PFSK-1 (cell line): ENCODE measurements around the gene XPR1.

Experiments used
- FOXP2 ChIP-seq: optimal IDR thresholded peaks from 2 replicates; pipeline ENCODE3; 2011; ENCODE audit warnings: borderline replicate concordance, control low read depth, inconsistent platforms; ENCODE audit not compliant: insufficient read depth; ENCODE audit errors: extremely low read length, extremely low read depth
- POLR2AphosphoS5 ChIP-seq: IDR thresholded peaks from 2 replicates; pipeline ENCODE4 v1.6.1; 2012; ENCODE audit warnings: low read depth, mild to moderate bottlenecking, control low read depth, low read length, moderate library complexity
- SIN3A ChIP-seq: IDR thresholded peaks from 2 replicates; pipeline ENCODE4 v1.6.1; 2012; ENCODE audit warnings: mild to moderate bottlenecking, low read length, moderate library complexity, borderline replicate concordance; ENCODE audit not compliant: insufficient read depth
- TAF1 ChIP-seq: IDR thresholded peaks from 2 replicates; pipeline ENCODE4 v1.6.1; 2012; ENCODE audit warnings: low read length, control low read depth, borderline replicate concordance; ENCODE audit not compliant: insufficient read depth
- TF ChIP-seq, protein P1 (sequence below), 2 experiments: IDR thresholded peaks; 2 replicates each; pipeline versions ENCODE4 v1.6.1 to v1.8.0; 2011 to 2012; ENCODE audit warnings: low read depth in 2 of 2, low read length in 2 of 2, control low read depth in 1 of 2, inconsistent platforms in 1 of 2, mild to moderate bottlenecking in 1 of 2, moderate library complexity in 1 of 2; ENCODE audit not compliant: insufficient read depth in 1 of 2

The XPR1 gene

DNA sequence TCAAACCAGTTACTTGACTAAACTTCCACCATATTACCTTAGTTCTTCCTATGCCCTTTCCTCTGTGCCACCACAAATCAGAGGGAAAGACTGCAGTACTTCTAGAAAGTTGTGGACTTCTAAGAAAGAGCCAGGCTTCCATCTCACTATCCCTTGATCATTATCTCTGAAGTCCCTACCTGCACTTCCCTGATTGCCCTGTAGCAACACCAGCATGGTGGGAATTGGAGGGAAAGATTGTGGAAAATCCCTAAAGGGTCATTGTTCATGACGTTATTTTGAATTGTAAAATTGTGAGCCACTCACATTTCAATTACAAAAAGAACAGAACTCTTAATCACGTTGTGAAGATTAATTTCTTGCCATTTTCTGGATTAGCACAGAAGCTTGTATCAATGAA is 257.5 kb downstream of the XPR1 start:
- no peak for TF ChIP-seq POLR2AphosphoS5
- TF ChIP-seq, protein P1, sequence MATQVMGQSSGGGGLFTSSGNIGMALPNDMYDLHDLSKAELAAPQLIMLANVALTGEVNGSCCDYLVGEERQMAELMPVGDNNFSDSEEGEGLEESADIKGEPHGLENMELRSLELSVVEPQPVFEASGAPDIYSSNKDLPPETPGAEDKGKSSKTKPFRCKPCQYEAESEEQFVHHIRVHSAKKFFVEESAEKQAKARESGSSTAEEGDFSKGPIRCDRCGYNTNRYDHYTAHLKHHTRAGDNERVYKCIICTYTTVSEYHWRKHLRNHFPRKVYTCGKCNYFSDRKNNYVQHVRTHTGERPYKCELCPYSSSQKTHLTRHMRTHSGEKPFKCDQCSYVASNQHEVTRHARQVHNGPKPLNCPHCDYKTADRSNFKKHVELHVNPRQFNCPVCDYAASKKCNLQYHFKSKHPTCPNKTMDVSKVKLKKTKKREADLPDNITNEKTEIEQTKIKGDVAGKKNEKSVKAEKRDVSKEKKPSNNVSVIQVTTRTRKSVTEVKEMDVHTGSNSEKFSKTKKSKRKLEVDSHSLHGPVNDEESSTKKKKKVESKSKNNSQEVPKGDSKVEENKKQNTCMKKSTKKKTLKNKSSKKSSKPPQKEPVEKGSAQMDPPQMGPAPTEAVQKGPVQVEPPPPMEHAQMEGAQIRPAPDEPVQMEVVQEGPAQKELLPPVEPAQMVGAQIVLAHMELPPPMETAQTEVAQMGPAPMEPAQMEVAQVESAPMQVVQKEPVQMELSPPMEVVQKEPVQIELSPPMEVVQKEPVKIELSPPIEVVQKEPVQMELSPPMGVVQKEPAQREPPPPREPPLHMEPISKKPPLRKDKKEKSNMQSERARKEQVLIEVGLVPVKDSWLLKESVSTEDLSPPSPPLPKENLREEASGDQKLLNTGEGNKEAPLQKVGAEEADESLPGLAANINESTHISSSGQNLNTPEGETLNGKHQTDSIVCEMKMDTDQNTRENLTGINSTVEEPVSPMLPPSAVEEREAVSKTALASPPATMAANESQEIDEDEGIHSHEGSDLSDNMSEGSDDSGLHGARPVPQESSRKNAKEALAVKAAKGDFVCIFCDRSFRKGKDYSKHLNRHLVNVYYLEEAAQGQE (IDR thresholded peaks at IDR 0.05; ENCODE audit: insufficient read depth in 1 of 2, low read depth in 2 of 2, low read length in 2 of 2), result no peak
- no peak for TF ChIP-seq TAF1
- TF ChIP-seq FOXP2, result no peak
- TF ChIP-seq SIN3A, result no peak

DNA sequence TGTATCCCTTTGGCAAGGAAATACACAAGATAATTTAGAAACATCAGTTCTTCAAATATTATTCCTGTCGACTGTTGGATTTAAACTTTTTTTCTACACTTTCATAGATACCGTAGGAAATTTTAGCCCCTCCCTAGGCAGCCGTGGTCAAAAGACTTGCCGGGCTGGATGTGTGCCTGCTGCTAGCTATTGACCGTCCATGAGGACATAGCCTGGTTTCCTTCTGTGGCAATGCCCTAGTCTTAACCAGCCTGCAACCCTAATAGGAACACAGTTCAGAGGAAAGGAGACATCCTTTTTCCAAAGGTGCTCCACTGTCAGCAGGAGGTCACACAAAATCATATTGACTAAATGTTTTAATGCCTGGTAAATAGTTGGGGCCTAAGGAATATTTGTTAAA is 260.4 kb downstream of the XPR1 start:
- no peak for TF ChIP-seq FOXP2

DNA sequence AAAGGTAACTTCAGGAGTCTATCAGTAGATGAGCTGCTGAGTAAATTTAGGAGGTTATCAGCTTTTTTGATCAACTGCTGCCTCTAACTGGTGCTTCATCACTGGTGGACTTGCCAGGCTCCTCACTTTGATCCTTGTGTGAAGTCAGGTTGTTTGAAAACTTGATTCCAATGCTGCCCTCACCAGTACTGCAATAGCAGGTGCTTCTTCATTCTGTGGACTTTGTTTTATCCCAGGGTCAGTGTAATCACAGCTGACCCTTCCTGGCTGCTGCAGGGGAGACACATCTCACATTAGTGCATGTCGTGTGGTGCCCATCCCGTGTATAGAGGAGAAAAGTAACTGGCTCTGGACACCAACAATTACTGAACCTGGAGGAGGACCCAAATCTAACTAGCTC is 260.9 kb downstream of the XPR1 start:
- no peak for TF ChIP-seq FOXP2
- no peak for TF ChIP-seq SIN3A
- TF ChIP-seq TAF1, result no peak
- no peak for TF ChIP-seq POLR2AphosphoS5
- TF ChIP-seq, protein P1 (IDR thresholded peaks at IDR 0.05; ENCODE audit: insufficient read depth in 1 of 2, low read depth in 2 of 2, low read length in 2 of 2), result no peak

DNA sequence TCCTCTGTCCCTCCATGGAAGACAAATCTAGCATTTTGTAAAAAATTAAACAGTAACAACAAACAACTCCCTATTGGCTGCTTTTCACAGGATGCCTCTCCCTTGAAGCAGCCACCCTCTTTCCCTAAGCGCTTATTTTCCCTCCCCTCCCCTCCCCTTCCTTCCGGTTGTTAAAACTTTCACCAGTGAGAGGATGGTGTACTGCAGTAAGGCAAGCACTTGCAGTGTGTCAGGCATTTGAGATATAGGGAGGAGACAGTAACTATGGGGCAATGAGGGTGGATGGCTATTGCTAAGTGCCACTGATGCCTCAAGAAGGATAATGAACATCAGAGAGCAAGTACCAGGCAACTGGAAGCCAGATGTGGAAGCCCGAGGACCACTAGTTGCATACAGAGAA is 261.8 kb downstream of the XPR1 start:
- TF ChIP-seq POLR2AphosphoS5 (no peak), SIN3A (no peak), TAF1 (no peak)
- TF ChIP-seq, protein P1 (IDR thresholded peaks at IDR 0.05; ENCODE audit: insufficient read depth in 1 of 2, low read depth in 2 of 2, low read length in 2 of 2), result no peak

DNA sequence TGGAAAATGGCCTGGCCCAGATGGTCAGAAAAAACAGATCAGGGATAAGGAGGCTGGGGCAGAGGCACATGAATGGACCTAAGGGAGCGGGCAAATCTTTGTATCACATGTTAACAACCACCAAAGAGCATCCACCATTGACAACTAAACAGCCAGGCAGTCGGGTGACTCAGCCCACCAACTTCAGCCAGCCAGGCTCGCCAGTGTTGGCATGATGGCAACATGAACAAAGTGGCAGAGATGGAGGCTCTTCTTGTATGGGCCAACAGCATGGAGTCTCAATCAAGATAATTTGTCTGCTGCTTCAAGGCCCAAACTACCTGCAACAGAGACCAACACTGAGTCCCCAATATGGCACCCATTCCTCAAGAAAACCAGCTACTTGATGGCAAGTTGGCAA is 264.3 kb downstream of the XPR1 start:
- TF ChIP-seq TAF1 (no peak), POLR2AphosphoS5 (no peak), FOXP2 (no peak), SIN3A (no peak)
- TF ChIP-seq, protein P1 (IDR thresholded peaks at IDR 0.05; ENCODE audit: insufficient read depth in 1 of 2, low read depth in 2 of 2, low read length in 2 of 2), result no peak
